ENCODE measurements around the gene XRN2.

Gene XRN2

GRCh38 chr20:21272679-21273078, 30.5 kb upstream of the XRN2 start:
- H3K9ac ChIP-seq: no peak overlapping the region
- no peaks in the 10 kb centered on the region for H3K9me3 ChIP-seq
- peaks cover 5% of the 10 kb centered on the region for H3K4me1 ChIP-seq
- no peak overlapping the region for H3K27ac ChIP-seq
- H3K27me3 ChIP-seq: no peaks in the 10 kb centered on the region
- H3K4me3 ChIP-seq: no peak overlapping the region
- no peaks in the 10 kb centered on the region for H3K36me3 ChIP-seq
- no peak overlapping the region for H3K4me2 ChIP-seq
- H4K20me1 ChIP-seq: no peaks in the 10 kb centered on the region
- no peak for TF ChIP-seq Cebpa-rat (IDR thresholded peaks at IDR 0.05)

- Histone ChIP-seq H3K4me2 (no peak overlapping the region), H3K4me3 (no peak overlapping the region), H3K9me3 (no peaks in the 10 kb centered on the region), H3K4me1 (peaks cover 5% of the 10 kb centered on the region), H3K9ac (no peak overlapping the region), H3K36me3 (no peaks in the 10 kb centered on the region), H3K27me3 (no peaks in the 10 kb centered on the region), H3K27ac (no peak overlapping the region), H4K20me1 (no peaks in the 10 kb centered on the region)
- TF ChIP-seq Cebpa-rat (IDR thresholded peaks at IDR 0.05): no peak
Observed at GRCh38 chr20:21273755-21274386, 29.3 kb upstream of the XRN2 start.

- H3K27me3 ChIP-seq: no peaks in the 10 kb centered on the region
- no peaks in the 10 kb centered on the region for H3K9me3 ChIP-seq
- H4K20me1 ChIP-seq: no peaks in the 10 kb centered on the region
- H3K4me1 ChIP-seq: no peaks in the 10 kb centered on the region
- H3K36me3 ChIP-seq: no peaks in the 10 kb centered on the region
- no peak overlapping the region for H3K27ac ChIP-seq
- no peak overlapping the region for H3K4me3 ChIP-seq
- no peak overlapping the region for H3K9ac ChIP-seq
- H3K4me2 ChIP-seq: no peak overlapping the region
- TF ChIP-seq Cebpa-rat (IDR thresholded peaks at IDR 0.05): no peak
Observed at GRCh38 chr20:21278829-21279228, 24.3 kb upstream of the XRN2 start.

- no peak for TF ChIP-seq Cebpa-rat (IDR thresholded peaks at IDR 0.05)
- Histone ChIP-seq H3K4me1 (no peaks in the 10 kb centered on the region), H3K4me3 (no peak overlapping the region), H3K4me2 (no peak overlapping the region), H3K9ac (no peak overlapping the region), H3K36me3 (no peaks in the 10 kb centered on the region), H3K27me3 (no peaks in the 10 kb centered on the region), H3K27ac (no peak overlapping the region), H4K20me1 (no peaks in the 10 kb centered on the region), H3K9me3 (no peaks in the 10 kb centered on the region)
Observed at GRCh38 chr20:21279706-21280521, 23.2 kb upstream of the XRN2 start.

GRCh38 chr20:21280522-21281016, 22.6 kb upstream of the XRN2 start:
- Histone ChIP-seq H3K4me2 (no peak overlapping the region), H3K4me1 (no peaks in the 10 kb centered on the region), H3K27me3 (no peaks in the 10 kb centered on the region), H3K27ac (no peak overlapping the region), H3K4me3 (no peak overlapping the region), H3K9ac (no peak overlapping the region), H4K20me1 (no peaks in the 10 kb centered on the region), H3K36me3 (no peaks in the 10 kb centered on the region), H3K9me3 (no peaks in the 10 kb centered on the region)
- no peak for TF ChIP-seq Cebpa-rat (IDR thresholded peaks at IDR 0.05)

- no peaks in the 10 kb centered on the region for H4K20me1 ChIP-seq
- H3K4me2 ChIP-seq: no peak overlapping the region
- no peak overlapping the region for H3K4me3 ChIP-seq
- H3K36me3 ChIP-seq: no peaks in the 10 kb centered on the region
- no peaks in the 10 kb centered on the region for H3K9me3 ChIP-seq
- H3K9ac ChIP-seq: no peak overlapping the region
- H3K27ac ChIP-seq: no peak overlapping the region
- H3K4me1 ChIP-seq: no peaks in the 10 kb centered on the region
- TF ChIP-seq Cebpa-rat (IDR thresholded peaks at IDR 0.05): no peak
- no peaks in the 10 kb centered on the region for H3K27me3 ChIP-seq
Observed at GRCh38 chr20:21286775-21287174, 16.4 kb upstream of the XRN2 start.

GRCh38 chr20:21288587-21289370, 14.4 kb upstream of the XRN2 start:
- no peaks in the 10 kb centered on the region for H4K20me1 ChIP-seq
- no peaks in the 10 kb centered on the region for H3K36me3 ChIP-seq
- no peak overlapping the region for H3K27ac ChIP-seq
- H3K9me3 ChIP-seq: no peaks in the 10 kb centered on the region
- TF ChIP-seq Cebpa-rat (IDR thresholded peaks at IDR 0.05): no peak
- H3K4me1 ChIP-seq: no peaks in the 10 kb centered on the region
- H3K9ac ChIP-seq: no peak overlapping the region
- no peak overlapping the region for H3K4me2 ChIP-seq
- no peak overlapping the region for H3K4me3 ChIP-seq
- no peaks in the 10 kb centered on the region for H3K27me3 ChIP-seq

GRCh38 chr20:21289651-21290050, 13.5 kb upstream of the XRN2 start:
- Histone ChIP-seq H4K20me1 (no peaks in the 10 kb centered on the region), H3K4me3 (no peak overlapping the region), H3K27me3 (no peaks in the 10 kb centered on the region), H3K36me3 (no peaks in the 10 kb centered on the region), H3K9me3 (no peaks in the 10 kb centered on the region), H3K4me1 (no peaks in the 10 kb centered on the region), H3K9ac (no peak overlapping the region), H3K27ac (no peak overlapping the region), H3K4me2 (no peak overlapping the region)
- TF ChIP-seq Cebpa-rat (IDR thresholded peaks at IDR 0.05): no peak

- Histone ChIP-seq H3K4me1 (no peaks in the 10 kb centered on the region), H3K27me3 (no peaks in the 10 kb centered on the region), H3K36me3 (no peaks in the 10 kb centered on the region), H3K4me3 (no peak overlapping the region), H3K4me2 (no peak overlapping the region), H3K9ac (no peak overlapping the region), H3K27ac (no peak overlapping the region), H3K9me3 (no peaks in the 10 kb centered on the region), H4K20me1 (no peaks in the 10 kb centered on the region)
- no peak for TF ChIP-seq Cebpa-rat (IDR thresholded peaks at IDR 0.05)
Observed at GRCh38 chr20:21291026-21291425, 12.1 kb upstream of the XRN2 start.

- H3K4me1 ChIP-seq: no peaks in the 10 kb centered on the region
- no peaks in the 10 kb centered on the region for H3K9me3 ChIP-seq
- H3K4me3 ChIP-seq: no peak overlapping the region
- no peaks in the 10 kb centered on the region for H4K20me1 ChIP-seq
- H3K36me3 ChIP-seq: no peaks in the 10 kb centered on the region
- H3K4me2 ChIP-seq: no peak overlapping the region
- no peaks in the 10 kb centered on the region for H3K27me3 ChIP-seq
- H3K9ac ChIP-seq: no peak overlapping the region
- no peak overlapping the region for H3K27ac ChIP-seq
- TF ChIP-seq Cebpa-rat (IDR thresholded peaks at IDR 0.05): no peak
Observed at GRCh38 chr20:21294755-21295154, 8.4 kb upstream of the XRN2 start.
